HG03565 (cell line): ENCODE results near the gene TLDC2.
"Not testable (repeated sequence)": the region's sequence is repeated elsewhere in the genome, so short reads cannot be mapped to it uniquely, and the experiment has no call there.

Experiments
- ATAC-seq: cut with Tn5 transposase; IDR thresholded peaks from one replicate; pipeline ENCODE4 v1.9.1; 2021; ENCODE audit warnings: mild to moderate bottlenecking, moderate library complexity; ENCODE audit not compliant: unreplicated experiment

TLDC2 gene

GRCh38 chr20:36875702-36876472, at the start of gene TLDC2:
TSS of gene TLDC2 (plus strand) at chr20:36876138. CDS start at chr20:36876175, 37 bp downstream.
- ATAC-seq: no peak

GRCh38 chr20:36826554-36827244, 49.2 kb upstream of the TLDC2 start:
- no peak for ATAC-seq

GRCh38 chr20:36827541-36828279, 48.2 kb upstream of the TLDC2 start:
- ATAC-seq: no peak

- ATAC-seq: no peak
Measured at GRCh38 chr20:36830791-36831691, 44.9 kb upstream of the TLDC2 start.

- no peak for ATAC-seq
Measured at GRCh38 chr20:36832791-36833190, 43.1 kb upstream of the TLDC2 start.

GRCh38 chr20:36833275-36834020, 42.5 kb upstream of the TLDC2 start:
- no peak for ATAC-seq

GRCh38 chr20:36835025-36835424, 40.9 kb upstream of the TLDC2 start:
- no peak for ATAC-seq

- peak; percentile 68 for ATAC-seq
Measured at GRCh38 chr20:36835453-36836198, 40.3 kb upstream of the TLDC2 start.

GRCh38 chr20:36836591-36837269, 39.2 kb upstream of the TLDC2 start:
- no peak for ATAC-seq

- not testable (repeated sequence) for ATAC-seq
Measured at GRCh38 chr20:36838376-36838775, 37.6 kb upstream of the TLDC2 start.

GRCh38 chr20:36839150-36839549, 36.8 kb upstream of the TLDC2 start:
- ATAC-seq: no peak

GRCh38 chr20:36841030-36841429, 34.9 kb upstream of the TLDC2 start:
- ATAC-seq: not testable (repeated sequence)

- ATAC-seq: no peak
Measured at GRCh38 chr20:36845288-36845971, 30.5 kb upstream of the TLDC2 start.

- ATAC-seq: no peak
Measured at GRCh38 chr20:36847009-36847709, 28.8 kb upstream of the TLDC2 start.

GRCh38 chr20:36847710-36848040, 28.3 kb upstream of the TLDC2 start:
- ATAC-seq: no peak

GRCh38 chr20:36848078-36848660, 27.8 kb upstream of the TLDC2 start:
- ATAC-seq: no peak

GRCh38 chr20:36848677-36849076, 27.3 kb upstream of the TLDC2 start:
- no peak for ATAC-seq
